Measurements from ENCODE around the gene BRF1. TPM values are rescaled to one million over a fixed set of nuclear protein-coding genes. Genes with fewer than 3 reads are reported as not detected.

The BRF1 gene
- total RNA-seq, 1 experiment from 2014 or later, result 41.2 TPM

DNA sequence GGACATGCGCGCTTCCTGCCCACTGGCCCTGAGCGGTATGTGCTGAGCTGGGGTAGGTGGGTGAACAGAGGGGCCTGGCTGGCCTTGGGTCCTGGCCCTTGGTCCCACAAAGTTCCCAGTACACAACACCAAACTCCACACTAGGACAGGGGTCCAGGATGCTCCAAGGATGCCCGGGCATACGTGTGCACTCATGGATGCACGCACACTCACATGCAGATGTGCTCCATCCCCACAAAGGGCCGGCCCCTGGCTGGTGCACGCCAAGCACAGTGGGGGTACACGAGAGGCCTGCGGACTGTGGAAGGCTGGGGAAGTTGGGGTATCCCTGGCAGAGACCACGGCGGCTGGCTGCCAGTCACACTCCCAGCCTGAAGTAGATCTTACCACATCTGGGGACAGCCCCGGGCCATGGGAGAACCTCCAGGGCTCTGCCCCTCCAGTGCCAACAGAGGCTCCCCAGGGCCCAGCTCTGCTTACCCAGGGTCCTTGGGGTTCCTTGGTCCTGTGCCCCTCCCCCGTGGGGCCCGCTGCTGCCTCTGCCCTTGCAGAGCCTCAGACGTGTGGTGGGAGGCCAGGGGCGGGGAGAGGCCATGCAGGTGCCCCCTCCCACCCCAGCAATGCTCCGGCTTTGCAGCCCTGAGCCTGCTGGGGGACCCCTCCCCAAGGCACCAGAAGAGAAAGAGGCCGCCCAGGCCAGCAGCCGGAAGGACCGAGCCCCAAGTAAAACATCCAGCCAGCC is 95.7 kb downstream of the BRF1 start:
- no peaks in the 10 kb centered on the region for H3K9me3 ChIP-seq (ENCODE audit: control insufficient read depth in 1 of 2, insufficient read depth in 1 of 2, low read depth in 1 of 2, low read length in 2 of 2)
- no peaks in the 10 kb centered on the region for H3K27me3 ChIP-seq (ENCODE audit: insufficient read depth, low read length)
- intact Hi-C loops (cut with micrococcal nuclease), result no loop called here
- no peak for DNase-seq (ENCODE audit: low read depth, low spot score)
- TF ChIP-seq EZH2 (IDR thresholded peaks at IDR 0.05) (no peak), JUND (IDR thresholded peaks at IDR 0.05) (no peak), SIN3A (IDR thresholded peaks at IDR 0.05; ENCODE audit: low read depth) (no peak), RAD21 (IDR thresholded peaks at IDR 0.05; ENCODE audit: low read depth) (no peak), POLR2AphosphoS5 (IDR thresholded peaks at IDR 0.05; ENCODE audit: low read depth, low read length) (no peak), SP1 (IDR thresholded peaks at IDR 0.05; ENCODE audit: low read depth) (no peak), CEBPB (IDR thresholded peaks at IDR 0.05; ENCODE audit: low read depth) (no peak), EGR1 (IDR thresholded peaks at IDR 0.05; ENCODE audit: low read depth) (no peak), TCF7L2 (IDR thresholded peaks at IDR 0.05; ENCODE audit: borderline replicate concordance, extremely low read depth, insufficient read depth, insufficient read length) (no peak), CBX3 (IDR thresholded peaks at IDR 0.05; ENCODE audit: low read depth) (no peak), ZFX (IDR thresholded peaks at IDR 0.05) (no peak), POLR2A (IDR thresholded peaks at IDR 0.05; ENCODE audit: borderline replicate concordance, extremely low read depth, insufficient read depth, insufficient read length) (no peak), EZH2phosphoT487 (IDR thresholded peaks at IDR 0.05; ENCODE audit: borderline replicate concordance) (no peak), YY1 (IDR thresholded peaks at IDR 0.05; ENCODE audit: extremely low read depth, insufficient replicate concordance, low read depth, low read length) (no peak), ELF1 (IDR thresholded peaks at IDR 0.05; ENCODE audit: borderline replicate concordance, low read depth) (no peak)
- TF ChIP-seq, protein P1, sequence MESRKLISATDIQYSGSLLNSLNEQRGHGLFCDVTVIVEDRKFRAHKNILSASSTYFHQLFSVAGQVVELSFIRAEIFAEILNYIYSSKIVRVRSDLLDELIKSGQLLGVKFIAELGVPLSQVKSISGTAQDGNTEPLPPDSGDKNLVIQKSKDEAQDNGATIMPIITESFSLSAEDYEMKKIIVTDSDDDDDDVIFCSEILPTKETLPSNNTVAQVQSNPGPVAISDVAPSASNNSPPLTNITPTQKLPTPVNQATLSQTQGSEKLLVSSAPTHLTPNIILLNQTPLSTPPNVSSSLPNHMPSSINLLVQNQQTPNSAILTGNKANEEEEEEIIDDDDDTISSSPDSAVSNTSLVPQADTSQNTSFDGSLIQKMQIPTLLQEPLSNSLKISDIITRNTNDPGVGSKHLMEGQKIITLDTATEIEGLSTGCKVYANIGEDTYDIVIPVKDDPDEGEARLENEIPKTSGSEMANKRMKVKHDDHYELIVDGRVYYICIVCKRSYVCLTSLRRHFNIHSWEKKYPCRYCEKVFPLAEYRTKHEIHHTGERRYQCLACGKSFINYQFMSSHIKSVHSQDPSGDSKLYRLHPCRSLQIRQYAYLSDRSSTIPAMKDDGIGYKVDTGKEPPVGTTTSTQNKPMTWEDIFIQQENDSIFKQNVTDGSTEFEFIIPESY (IDR thresholded peaks at IDR 0.05; ENCODE audit: extremely low read depth, insufficient replicate concordance, low read length), result no peak
- TF ChIP-seq, protein P2, sequence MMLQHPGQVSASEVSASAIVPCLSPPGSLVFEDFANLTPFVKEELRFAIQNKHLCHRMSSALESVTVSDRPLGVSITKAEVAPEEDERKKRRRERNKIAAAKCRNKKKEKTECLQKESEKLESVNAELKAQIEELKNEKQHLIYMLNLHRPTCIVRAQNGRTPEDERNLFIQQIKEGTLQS (IDR thresholded peaks at IDR 0.05), result no peak
- TF ChIP-seq, protein P3, sequence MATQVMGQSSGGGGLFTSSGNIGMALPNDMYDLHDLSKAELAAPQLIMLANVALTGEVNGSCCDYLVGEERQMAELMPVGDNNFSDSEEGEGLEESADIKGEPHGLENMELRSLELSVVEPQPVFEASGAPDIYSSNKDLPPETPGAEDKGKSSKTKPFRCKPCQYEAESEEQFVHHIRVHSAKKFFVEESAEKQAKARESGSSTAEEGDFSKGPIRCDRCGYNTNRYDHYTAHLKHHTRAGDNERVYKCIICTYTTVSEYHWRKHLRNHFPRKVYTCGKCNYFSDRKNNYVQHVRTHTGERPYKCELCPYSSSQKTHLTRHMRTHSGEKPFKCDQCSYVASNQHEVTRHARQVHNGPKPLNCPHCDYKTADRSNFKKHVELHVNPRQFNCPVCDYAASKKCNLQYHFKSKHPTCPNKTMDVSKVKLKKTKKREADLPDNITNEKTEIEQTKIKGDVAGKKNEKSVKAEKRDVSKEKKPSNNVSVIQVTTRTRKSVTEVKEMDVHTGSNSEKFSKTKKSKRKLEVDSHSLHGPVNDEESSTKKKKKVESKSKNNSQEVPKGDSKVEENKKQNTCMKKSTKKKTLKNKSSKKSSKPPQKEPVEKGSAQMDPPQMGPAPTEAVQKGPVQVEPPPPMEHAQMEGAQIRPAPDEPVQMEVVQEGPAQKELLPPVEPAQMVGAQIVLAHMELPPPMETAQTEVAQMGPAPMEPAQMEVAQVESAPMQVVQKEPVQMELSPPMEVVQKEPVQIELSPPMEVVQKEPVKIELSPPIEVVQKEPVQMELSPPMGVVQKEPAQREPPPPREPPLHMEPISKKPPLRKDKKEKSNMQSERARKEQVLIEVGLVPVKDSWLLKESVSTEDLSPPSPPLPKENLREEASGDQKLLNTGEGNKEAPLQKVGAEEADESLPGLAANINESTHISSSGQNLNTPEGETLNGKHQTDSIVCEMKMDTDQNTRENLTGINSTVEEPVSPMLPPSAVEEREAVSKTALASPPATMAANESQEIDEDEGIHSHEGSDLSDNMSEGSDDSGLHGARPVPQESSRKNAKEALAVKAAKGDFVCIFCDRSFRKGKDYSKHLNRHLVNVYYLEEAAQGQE (IDR thresholded peaks at IDR 0.05; ENCODE audit: low read depth), result no peak
- ATAC-seq, result no peak
- no peak overlapping the region for H2AFZ ChIP-seq (ENCODE audit: low read depth, low read length, poor library complexity, severe bottlenecking)
- peaks cover 14 to 20% of the 10 kb centered on the region in 2 experiments; a peak in 3 of 4 replicates for H3K4me1 ChIP-seq (ENCODE audit: control insufficient read depth in 1 of 2, insufficient read depth in 2 of 2, low read length in 2 of 2)
- no peak overlapping the region for H3K27ac ChIP-seq (ENCODE audit: low read depth, low read length)
- no peak overlapping the region for H3K4me2 ChIP-seq (ENCODE audit: low read length)
- H3K4me3 ChIP-seq (replicated peaks in 1 of 2; ENCODE audit: low read depth in 1 of 2, low read length in 2 of 2), result no peak overlapping the region
- ChIA-PET POLR2A (no interaction called here), RAD21 (ENCODE audit: low non-redundant PET in 1 of 2, low total read pairs in 2 of 2, uncharacterized antibody in 2 of 2, unreplicated experiment in 2 of 2) (no interaction called here), CTCF (interaction anchor here (1.4 kb wide), 1 partner anchor 129 kb away, joined by 3 read pairs; no protein-coding TSS in a partner anchor)
- no peaks in the 10 kb centered on the region for H3K79me2 ChIP-seq (ENCODE audit: insufficient read depth, low read length)
- H3K9ac ChIP-seq (ENCODE audit: low read length), result no peak overlapping the region
- BruUV-seq (replicated peaks), result no TSS peak
- H3K9me2 ChIP-seq (ENCODE audit: insufficient read depth), result no peaks in the 10 kb centered on the region
- no peaks in the 10 kb centered on the region for H4K20me1 ChIP-seq (ENCODE audit: insufficient read depth)
- no peaks in the 10 kb centered on the region for H3K36me3 ChIP-seq (ENCODE audit: control insufficient read depth in 1 of 2, insufficient read depth in 2 of 2, low read length in 2 of 2)

Measured in HCT116 (cell line).